ENCODE results near the gene KRT32.

KRT32 gene

GRCh38 chr17:41476866-41477815 is 10.0 kb upstream of the KRT32 start:
- DNase-seq (ENCODE audit: extremely low read depth, low read depth): no peak

GRCh38 chr17:41475421-41475820 is 8.2 kb upstream of the KRT32 start:
- DNase-seq (ENCODE audit: extremely low read depth, low read depth): no peak
- no peak for TF ChIP-seq CTCF (IDR thresholded peaks at IDR 0.05; ENCODE audit: low read depth, low read length)

More at GRCh38 chr17:41476866-41477815, 10.0 kb upstream of the KRT32 start:
- no peak for TF ChIP-seq CTCF (IDR thresholded peaks at IDR 0.05; ENCODE audit: low read depth, low read length)

- no peak for TF ChIP-seq CTCF (IDR thresholded peaks at IDR 0.05; ENCODE audit: low read depth, low read length)
- no peak for DNase-seq (ENCODE audit: extremely low read depth, low read depth)
Measured at GRCh38 chr17:41474863-41475262, 7.7 kb upstream of the KRT32 start.

- no peak for TF ChIP-seq CTCF (IDR thresholded peaks at IDR 0.05; ENCODE audit: low read depth, low read length)
- DNase-seq (ENCODE audit: extremely low read depth, low read depth): no peak
Measured at GRCh38 chr17:41468346-41468745, 1.2 kb upstream of the KRT32 start.

- TF ChIP-seq CTCF (IDR thresholded peaks at IDR 0.05; ENCODE audit: low read depth, low read length): no peak
- no peak for DNase-seq (ENCODE audit: extremely low read depth, low read depth)
Measured at GRCh38 chr17:41467561-41467960, 375 bp upstream of the KRT32 start.

- peak; percentile 73 for DNase-seq (ENCODE audit: extremely low read depth, low read depth)
Measured at GRCh38 chr17:41464682-41465081, 2.5 kb downstream of the KRT32 start.

More at GRCh38 chr17:41464682-41465081, 2.5 kb downstream of the KRT32 start:
- no peak for TF ChIP-seq CTCF (IDR thresholded peaks at IDR 0.05; ENCODE audit: low read depth, low read length)

Data from AG09319 (cell line).